K562 treated with DMSO at 1 percent for 24 hours (cell line): ENCODE results near the gene CDH11. TPM values are rescaled to one million over a fixed set of nuclear protein-coding genes. Genes with fewer than 3 reads are reported as not detected.

Experiments
- total RNA-seq: library from RNA; unstranded; fragments of 300-600 nt; gene quantifications from 2 replicates; pipeline ENCODE4 v1.2.3, GENCODE V29; 2022; ENCODE audit warnings: low read depth; ENCODE audit not compliant: insufficient read depth

Gene CDH11
- not detected in 2 replicates for total RNA-seq

DNA sequence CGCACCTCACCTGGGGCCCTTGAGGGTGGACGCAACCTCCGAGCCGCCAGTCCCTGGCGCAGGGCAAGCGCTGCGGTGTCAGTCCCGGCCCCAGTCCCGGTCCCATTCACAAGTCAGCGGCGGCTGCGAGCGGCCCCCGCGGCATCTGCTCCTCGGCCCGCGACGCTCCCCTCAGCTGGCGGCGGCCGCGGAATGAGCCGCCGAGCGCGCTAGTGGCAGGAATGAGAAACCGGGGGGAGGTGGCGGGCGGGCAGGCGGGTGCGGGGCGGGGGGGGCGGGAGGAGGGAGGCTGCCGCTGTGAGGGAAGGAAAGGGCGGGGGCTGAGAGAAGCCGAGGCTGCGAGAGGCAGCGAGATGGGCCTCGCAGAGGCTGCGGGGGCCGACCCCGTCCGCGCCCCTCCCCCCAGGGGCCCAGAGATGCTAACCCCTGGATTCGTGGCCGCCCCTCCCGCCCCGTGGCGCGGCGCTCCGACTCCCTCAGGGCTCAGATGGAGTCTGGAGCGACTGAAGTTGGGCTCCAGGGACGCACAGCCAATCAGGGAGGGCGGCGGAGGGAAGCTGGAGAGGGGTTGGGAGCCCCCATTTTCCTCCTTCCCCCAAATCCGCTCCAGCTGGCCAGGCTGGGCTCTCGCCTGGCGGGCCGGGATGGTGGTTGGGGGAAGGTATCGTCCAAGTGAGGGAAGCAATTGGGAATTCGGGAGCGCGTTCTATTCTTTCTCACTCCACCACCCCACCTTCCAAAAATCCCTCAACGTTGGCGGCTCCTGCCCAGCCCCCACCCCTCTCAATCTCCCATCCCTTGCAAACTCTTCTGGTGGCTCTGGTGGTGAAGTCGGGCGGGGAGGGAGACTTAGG, at the start of gene CDH11:
Gene CDH11, minus strand, starts transcription at position 194 of the 854 bp plus-strand sequence. CDS start 117,194 bp downstream, outside the sequence.

